Activated CD4-positive, alpha-beta memory T cell treated with anti-CD3 and anti-CD28 coated beads, Interleukin-2, amount 10 ng/mL, durations not matched to agents 7 days and 5 days (primary cell): ENCODE measurements around the gene HBG2. TPM values are rescaled to one million over a fixed set of nuclear protein-coding genes. Genes with fewer than 3 reads are reported as not detected.
"Not testable (repeated sequence)": the region's sequence is repeated elsewhere in the genome, so short reads cannot be mapped to it uniquely, and the experiment has no call there.

Source experiments
- CTCF ChIA-PET: fragments of 350-600 bp; sonication (Branson Sonifier 250); formaldehyde crosslinking; loops from one replicate; lab custom pipeline; 2021; ENCODE audit warnings: antibody characterized with exemption, inconsistent platforms; lab: Charles Lee
- POLR2A ChIA-PET: fragments of 350-600 bp; sonication (Branson Sonifier 250); formaldehyde crosslinking; loops from one replicate; lab custom pipeline; 2021; ENCODE audit warnings: antibody characterized with exemption; lab: Charles Lee
- DNase-seq: peaks from one replicate; pipeline ENCODE4 v3.0.0-alpha.2; 2020
- H3K27ac Mint-ChIP-seq: one replicate; pipeline ENCODE4 v1.8.0; 2021; ENCODE audit warnings: mild to moderate bottlenecking, mixed read lengths
- H3K27me3 Mint-ChIP-seq: one replicate; pipeline ENCODE4 v1.8.0; 2021; ENCODE audit warnings: mixed read lengths
- H3K36me3 Mint-ChIP-seq: one replicate; pipeline ENCODE4 v1.8.0; 2021; ENCODE audit warnings: low read depth, mixed read lengths
- H3K4me1 Mint-ChIP-seq: one replicate; pipeline ENCODE4 v1.8.0; 2021; ENCODE audit warnings: mixed read lengths
- H3K4me3 Mint-ChIP-seq: one replicate; pipeline ENCODE4 v1.8.0; 2021; ENCODE audit warnings: mild to moderate bottlenecking, mixed read lengths
- H3K9me3 Mint-ChIP-seq: one replicate; pipeline ENCODE4 v1.8.0; 2021; ENCODE audit warnings: mixed read lengths
- total RNA-seq, 2 experiments: library from RNA; stranded (reverse); gene quantifications; one replicate each; pipeline ENCODE4 v1.2.3, GENCODE V29; 2021

The HBG2 gene
- total RNA-seq: not detected

DNA sequence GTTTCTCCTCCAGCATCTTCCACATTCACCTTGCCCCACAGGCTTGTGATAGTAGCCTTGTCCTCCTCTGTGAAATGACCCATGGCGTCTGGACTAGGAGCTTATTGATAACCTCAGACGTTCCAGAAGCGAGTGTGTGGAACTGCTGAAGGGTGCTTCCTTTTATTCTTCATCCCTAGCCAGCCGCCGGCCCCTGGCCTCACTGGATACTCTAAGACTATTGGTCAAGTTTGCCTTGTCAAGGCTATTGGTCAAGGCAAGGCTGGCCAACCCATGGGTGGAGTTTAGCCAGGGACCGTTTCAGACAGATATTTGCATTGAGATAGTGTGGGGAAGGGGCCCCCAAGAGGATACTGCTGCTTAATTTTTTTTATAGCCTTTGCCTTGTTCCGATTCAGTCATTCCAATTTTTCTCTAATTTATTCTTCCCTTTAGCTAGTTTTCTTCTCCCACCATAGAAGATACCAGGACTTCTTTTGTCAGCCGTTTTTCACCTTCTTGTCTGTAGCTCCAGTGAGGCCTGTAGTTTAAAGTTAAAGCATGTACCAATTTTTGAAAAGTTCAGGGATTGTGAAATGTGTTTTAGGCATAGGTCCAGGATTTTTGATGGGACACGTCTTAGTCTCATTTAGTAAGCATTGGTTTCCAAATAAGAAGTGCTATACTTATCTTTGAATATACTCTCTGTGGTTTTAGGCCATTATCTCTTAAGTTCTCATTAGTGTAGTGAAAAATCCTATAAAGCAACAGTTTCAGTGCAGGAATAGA lies at the start of gene HBG2:
HBG2 (minus strand) TSS at position 136 of the 768 bp plus-strand sequence; CDS start at position 83, 53 bp downstream.
- H3K36me3 Mint-ChIP-seq, H3K27ac Mint-ChIP-seq, H3K9me3 Mint-ChIP-seq, H3K4me1 Mint-ChIP-seq, H3K4me3 Mint-ChIP-seq, DNase-seq, POLR2A ChIA-PET, CTCF ChIA-PET, H3K27me3 Mint-ChIP-seq: not testable (repeated sequence)

DNA sequence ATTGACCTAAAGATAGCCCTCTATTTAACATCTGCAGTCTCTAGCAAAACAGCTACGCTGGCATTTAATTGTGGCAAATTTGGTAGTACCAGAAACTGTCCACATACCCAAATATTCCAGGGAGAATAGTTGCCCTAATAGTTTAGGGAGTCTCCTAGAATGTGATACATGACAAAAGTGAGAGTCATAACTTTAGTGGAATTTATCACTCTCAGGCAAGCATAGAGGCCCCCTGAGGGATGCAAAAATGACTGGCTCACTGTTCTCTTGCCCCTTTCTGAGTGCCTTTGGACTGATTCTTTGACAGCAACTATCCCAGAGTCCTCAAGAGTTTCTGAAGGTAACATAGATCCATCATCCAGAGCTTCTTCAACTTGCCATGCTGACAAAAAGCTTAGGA lies 49.5 kb upstream of the HBG2 start:
- H3K4me1 Mint-ChIP-seq: no peaks in the 10 kb centered on the region
- no peak overlapping the region for H3K27ac Mint-ChIP-seq
- POLR2A ChIA-PET: no interaction called here
- no peaks in the 10 kb centered on the region for H3K9me3 Mint-ChIP-seq
- DNase-seq: no peak
- H3K4me3 Mint-ChIP-seq: no peak overlapping the region
- no peaks in the 10 kb centered on the region for H3K36me3 Mint-ChIP-seq
- H3K27me3 Mint-ChIP-seq: no peaks in the 10 kb centered on the region
- CTCF ChIA-PET: no interaction called here

DNA sequence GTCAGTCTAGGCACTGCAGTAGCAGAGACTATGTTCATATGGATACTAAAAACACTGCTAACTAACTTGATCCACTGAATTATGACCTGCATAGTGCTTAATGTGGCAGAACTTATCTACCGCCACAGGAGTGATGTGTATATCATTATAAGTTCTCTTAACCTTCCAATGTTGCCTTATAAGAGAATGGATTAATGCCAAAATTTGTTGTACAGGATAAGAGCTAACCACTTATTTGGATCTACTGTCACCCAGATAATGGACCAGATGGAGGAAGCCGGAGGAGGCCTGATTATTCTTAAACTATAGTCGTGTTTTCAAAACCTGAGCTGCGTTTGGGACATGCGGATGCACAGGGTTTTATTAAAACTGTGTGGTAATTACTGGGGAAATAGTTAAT lies 49.0 kb upstream of the HBG2 start:
- CTCF ChIA-PET: no interaction called here
- Mint-ChIP-seq H3K9me3 (no peaks in the 10 kb centered on the region), H3K36me3 (no peaks in the 10 kb centered on the region), H3K4me1 (no peaks in the 10 kb centered on the region), H3K27ac (no peak overlapping the region), H3K4me3 (no peak overlapping the region), H3K27me3 (no peaks in the 10 kb centered on the region)
- POLR2A ChIA-PET: no interaction called here
- DNase-seq: no peak

DNA sequence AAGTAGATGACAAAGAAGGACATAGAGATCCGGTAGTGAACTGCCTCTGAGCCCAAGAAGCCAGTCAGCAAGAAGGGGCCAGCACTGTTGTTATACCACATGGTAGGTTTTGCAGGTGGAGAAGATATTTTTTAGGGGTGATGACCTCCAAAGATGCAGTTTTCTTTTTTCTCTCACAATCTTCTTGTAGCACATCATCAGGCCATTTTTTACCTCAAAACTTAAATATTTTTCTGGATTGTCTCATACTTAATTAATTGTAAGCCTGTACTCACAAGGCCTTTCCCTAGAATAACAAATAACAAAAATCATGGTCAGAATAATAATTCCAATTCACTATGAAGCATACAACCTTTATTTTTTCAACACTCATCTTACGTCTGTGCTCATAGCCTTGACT lies 47.3 kb upstream of the HBG2 start, which contains the start of gene OR51B4:
OR51B4 (minus strand) TSS at position 101 of the 400 bp plus-strand sequence; CDS start at position 101, 0 bp downstream.
- peaks cover 3% of the 10 kb centered on the region for H3K27me3 Mint-ChIP-seq
- no peak within 1 kb of the TSS for H3K27ac Mint-ChIP-seq
- no peaks in the 10 kb centered on the region for H3K4me1 Mint-ChIP-seq
- ChIA-PET POLR2A (no interaction called here), CTCF (no interaction called here)
- H3K36me3 Mint-ChIP-seq: no peaks in the 10 kb centered on the region
- DNase-seq: no peak
- H3K9me3 Mint-ChIP-seq: no peaks in the 10 kb centered on the region
- no peak within 1 kb of the TSS for H3K4me3 Mint-ChIP-seq

DNA sequence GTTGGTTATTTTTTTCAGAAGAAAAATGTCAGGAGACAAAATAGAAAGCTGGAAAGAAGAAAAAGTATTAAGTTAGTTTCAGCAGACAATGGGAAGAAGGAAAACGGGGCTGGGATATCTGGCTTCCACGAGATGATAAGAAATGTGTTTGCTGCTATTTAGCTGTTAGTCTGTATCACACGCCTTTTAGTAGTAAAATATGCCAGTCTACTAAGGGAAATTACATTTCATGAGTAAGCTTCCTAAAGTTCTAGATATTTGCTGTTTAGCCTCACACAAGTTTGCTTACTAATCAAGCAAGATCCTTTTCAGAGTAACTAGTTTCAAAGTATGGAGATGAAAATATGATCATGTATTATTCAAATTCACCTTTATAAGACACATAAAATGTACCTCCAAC lies 45.7 kb upstream of the HBG2 start:
- Mint-ChIP-seq H3K27me3 (peaks cover 4% of the 10 kb centered on the region), H3K36me3 (no peaks in the 10 kb centered on the region), H3K27ac (no peak overlapping the region), H3K4me3 (no peak overlapping the region), H3K4me1 (no peaks in the 10 kb centered on the region), H3K9me3 (no peaks in the 10 kb centered on the region)
- ChIA-PET POLR2A (no interaction called here), CTCF (no interaction called here)
- DNase-seq: no peak

DNA sequence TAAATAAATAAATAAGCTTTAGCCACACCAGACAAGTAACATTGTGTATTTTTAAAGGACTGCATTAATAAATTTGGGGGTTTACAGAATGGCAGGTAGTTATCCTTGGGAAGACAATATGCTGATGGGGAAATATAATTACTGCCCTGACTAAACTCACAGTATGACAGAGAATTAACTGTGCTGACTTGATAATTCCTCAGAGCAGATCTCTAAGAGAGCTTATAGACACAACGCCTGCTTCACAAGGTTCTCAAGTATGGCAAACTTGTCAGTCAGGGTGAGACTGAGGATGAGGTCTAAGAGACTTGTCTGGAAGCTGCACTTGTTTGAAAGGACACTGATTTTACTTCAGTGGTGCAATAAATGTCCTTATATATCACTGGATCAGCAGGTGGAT lies 43.9 kb upstream of the HBG2 start:
- no peaks in the 10 kb centered on the region for H3K9me3 Mint-ChIP-seq
- ChIA-PET POLR2A (no interaction called here), CTCF (interaction anchor here (1.2 kb wide), 1 partner anchor 17 kb away, joined by 3 read pairs; no protein-coding TSS in a partner anchor)
- H3K4me3 Mint-ChIP-seq: no peak overlapping the region
- no peaks in the 10 kb centered on the region for H3K4me1 Mint-ChIP-seq
- H3K27me3 Mint-ChIP-seq: peaks cover 4% of the 10 kb centered on the region
- DNase-seq: no peak
- H3K27ac Mint-ChIP-seq: no peak overlapping the region
- no peaks in the 10 kb centered on the region for H3K36me3 Mint-ChIP-seq

DNA sequence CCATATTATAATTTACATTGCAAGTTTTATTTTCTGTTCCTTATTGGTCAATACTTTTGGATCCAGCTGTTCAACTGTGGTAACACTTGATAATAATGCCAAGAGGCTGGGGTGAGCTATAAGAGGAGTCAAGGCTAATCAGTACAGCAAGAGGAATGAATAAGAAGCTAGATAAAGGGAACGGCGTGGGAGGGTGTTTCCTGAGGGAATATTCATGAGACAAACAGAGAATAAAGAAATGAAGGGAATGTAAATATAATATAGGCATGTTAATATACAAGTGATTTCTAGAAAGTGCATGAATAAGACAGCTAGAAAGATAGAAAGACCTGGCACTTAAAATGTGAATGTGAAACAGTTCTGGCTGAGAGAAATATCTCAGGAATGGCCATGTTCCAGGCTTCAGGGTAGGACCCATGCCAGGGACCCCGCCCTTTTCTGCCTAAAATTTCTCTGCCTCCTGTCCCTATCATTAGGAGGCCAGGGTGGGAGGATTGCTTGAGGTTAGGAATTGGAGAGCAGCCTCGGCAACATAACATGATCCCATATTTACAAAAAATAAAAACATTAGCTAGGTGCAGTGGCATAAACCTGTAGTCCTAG lies 43.2 kb upstream of the HBG2 start:
- Mint-ChIP-seq H3K36me3 (no peaks in the 10 kb centered on the region), H3K27me3 (peaks cover 4% of the 10 kb centered on the region), H3K4me3 (no peak overlapping the region), H3K27ac (no peak overlapping the region), H3K9me3 (no peaks in the 10 kb centered on the region), H3K4me1 (no peaks in the 10 kb centered on the region)
- ChIA-PET POLR2A (no interaction called here), CTCF (interaction anchor here (0.5 kb wide), 1 partner anchor 93 kb away, joined by 3 read pairs; no protein-coding TSS in a partner anchor)
- DNase-seq: no peak

DNA sequence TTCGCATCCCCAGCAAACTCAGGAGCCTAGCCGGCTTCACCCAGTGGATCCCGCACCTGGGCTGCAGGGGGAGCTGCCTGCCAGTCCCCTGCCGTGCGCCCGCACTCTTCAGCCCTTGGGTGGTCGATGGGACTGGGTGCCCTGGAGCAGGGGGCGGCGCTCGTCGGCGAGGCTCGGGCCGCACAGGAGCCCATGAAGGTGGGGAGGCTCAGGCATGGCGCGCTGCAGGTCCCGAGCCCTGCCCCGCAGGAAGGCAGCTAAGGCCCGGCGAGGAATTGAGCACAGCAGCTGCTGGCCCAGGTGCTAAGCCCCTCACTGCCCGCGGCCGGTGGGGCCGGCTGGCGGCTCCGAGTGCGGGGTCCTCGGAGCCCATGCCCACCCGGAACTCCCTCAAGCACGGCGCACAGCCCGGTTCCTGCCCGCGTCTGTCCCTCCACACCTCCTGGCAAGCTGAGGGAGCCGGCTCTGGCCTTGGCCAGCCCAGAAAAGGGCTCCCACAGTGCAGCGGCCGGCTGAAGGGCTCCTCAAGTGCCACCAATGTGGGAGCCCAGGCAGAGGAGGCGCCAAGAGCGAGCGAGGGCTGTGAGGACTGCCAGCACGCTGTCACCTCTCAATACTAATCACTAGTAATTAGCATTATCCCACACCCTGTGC lies 39.9 kb upstream of the HBG2 start:
- H3K27ac Mint-ChIP-seq, CTCF ChIA-PET, H3K36me3 Mint-ChIP-seq, DNase-seq, H3K27me3 Mint-ChIP-seq, POLR2A ChIA-PET, H3K4me3 Mint-ChIP-seq, H3K4me1 Mint-ChIP-seq, H3K9me3 Mint-ChIP-seq: not testable (repeated sequence)

DNA sequence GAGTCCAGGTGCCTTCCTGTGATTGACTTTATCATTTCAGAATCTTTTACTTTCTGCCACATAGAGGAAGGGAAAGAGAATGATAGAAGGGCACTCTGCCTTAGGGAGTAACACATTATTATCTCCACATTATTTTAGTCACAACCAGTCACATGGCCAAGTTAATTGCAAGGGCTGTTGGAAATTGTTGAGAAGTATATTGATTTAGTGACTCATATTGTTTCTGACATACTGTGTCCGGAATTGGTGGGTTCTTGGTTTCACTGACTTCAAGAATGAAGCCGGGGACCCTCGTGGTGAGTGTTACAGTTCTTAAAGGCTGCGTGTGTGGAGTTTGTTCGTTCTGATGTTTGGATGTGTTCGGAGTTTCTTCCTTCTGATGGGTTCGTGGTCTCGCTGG lies 38.4 kb upstream of the HBG2 start:
- no peaks in the 10 kb centered on the region for H3K36me3 Mint-ChIP-seq
- no peak overlapping the region for H3K27ac Mint-ChIP-seq
- no peaks in the 10 kb centered on the region for H3K9me3 Mint-ChIP-seq
- POLR2A ChIA-PET: no interaction called here
- no peak overlapping the region for H3K4me3 Mint-ChIP-seq
- no peak for DNase-seq
- CTCF ChIA-PET: no interaction called here
- peaks cover 4% of the 10 kb centered on the region for H3K27me3 Mint-ChIP-seq
- H3K4me1 Mint-ChIP-seq: no peaks in the 10 kb centered on the region

DNA sequence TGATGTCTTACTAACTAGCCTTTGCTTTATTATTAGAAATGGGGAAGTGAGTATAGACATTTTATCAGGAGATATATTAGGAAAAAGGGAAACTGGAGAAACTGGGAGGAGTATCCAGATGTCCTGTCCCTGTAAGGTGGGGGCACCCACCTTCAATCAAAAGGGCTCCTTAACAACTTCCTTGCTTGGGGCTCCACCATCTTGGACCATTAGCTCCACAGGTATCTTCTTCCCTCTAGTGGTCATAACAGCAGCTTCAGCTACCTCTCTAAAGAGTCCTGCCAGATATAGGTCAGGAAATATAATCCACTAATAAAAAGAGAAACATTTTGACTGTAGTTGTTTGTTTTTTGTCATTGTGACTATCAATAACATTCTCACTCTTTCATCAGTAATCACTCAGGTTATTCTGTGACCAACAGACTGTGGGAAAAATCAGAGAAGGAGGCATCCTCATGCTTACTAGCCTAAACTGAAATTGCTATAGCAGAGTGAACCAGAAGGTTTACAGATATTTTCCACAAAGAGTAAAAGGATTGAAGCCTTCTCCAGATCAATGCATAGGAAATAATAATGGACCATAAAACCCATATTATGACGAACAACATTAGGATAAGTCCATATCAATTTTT lies 36.7 kb upstream of the HBG2 start:
- Mint-ChIP-seq H3K27ac (no peak overlapping the region), H3K27me3 (no peaks in the 10 kb centered on the region), H3K9me3 (no peaks in the 10 kb centered on the region), H3K4me1 (no peaks in the 10 kb centered on the region), H3K36me3 (no peaks in the 10 kb centered on the region), H3K4me3 (no peak overlapping the region)
- POLR2A ChIA-PET: no interaction called here
- DNase-seq: no peak
- CTCF ChIA-PET: interaction anchor here (1.0 to 2.0 kb wide), 3 partner anchors 10 to 655 kb away, joined by 3 to 8 read pairs (median 3); no protein-coding TSS in a partner anchor

DNA sequence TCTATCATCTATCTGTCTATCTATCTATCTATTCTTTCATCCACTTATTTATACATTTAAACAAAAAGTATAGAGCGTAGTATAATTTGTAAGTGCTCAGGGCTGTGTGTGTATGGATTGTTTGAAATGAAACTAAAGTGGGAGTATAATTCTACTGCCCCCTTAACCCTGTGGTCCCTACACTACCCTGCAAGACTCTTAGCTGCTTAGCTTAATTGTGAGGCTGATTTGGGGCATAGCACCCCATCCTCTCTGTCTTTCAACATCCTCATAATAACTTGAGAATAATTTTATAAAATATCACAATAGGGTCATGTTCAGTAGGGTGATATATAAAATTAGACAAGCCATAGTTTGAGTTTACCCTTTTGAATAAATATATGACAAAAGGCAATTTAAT lies 35.5 kb upstream of the HBG2 start:
- H3K4me1 Mint-ChIP-seq: no peaks in the 10 kb centered on the region
- DNase-seq: no peak
- no peak overlapping the region for H3K4me3 Mint-ChIP-seq
- ChIA-PET CTCF (interaction anchor here (2.0 kb wide), 1 partner anchor 9 kb away, joined by 8 read pairs; no protein-coding TSS in a partner anchor), POLR2A (no interaction called here)
- no peaks in the 10 kb centered on the region for H3K27me3 Mint-ChIP-seq
- no peaks in the 10 kb centered on the region for H3K9me3 Mint-ChIP-seq
- H3K36me3 Mint-ChIP-seq: no peaks in the 10 kb centered on the region
- no peak overlapping the region for H3K27ac Mint-ChIP-seq

DNA sequence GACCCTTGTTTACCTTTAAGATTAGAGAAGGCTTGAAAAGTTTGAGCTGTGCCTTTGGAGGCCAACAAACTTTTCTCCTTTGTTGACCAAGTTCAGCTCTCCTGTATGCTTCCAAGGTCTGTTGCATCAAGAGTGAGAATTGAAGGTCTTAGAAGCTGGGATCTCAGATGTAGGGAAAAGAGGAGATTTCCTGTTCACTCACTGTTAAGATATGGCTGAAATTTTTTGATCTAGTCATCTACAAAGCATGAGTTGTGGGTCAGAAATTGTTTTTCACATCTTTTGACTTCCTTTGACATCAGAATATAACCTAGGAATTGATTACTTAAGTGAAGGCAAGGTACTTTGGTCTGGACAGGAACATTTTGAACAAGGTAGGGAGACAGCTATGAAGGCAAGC lies 35.1 kb upstream of the HBG2 start:
- POLR2A ChIA-PET: no interaction called here
- no peak for DNase-seq
- no peaks in the 10 kb centered on the region for H3K9me3 Mint-ChIP-seq
- no peak overlapping the region for H3K4me3 Mint-ChIP-seq
- no peaks in the 10 kb centered on the region for H3K4me1 Mint-ChIP-seq
- no peaks in the 10 kb centered on the region for H3K36me3 Mint-ChIP-seq
- H3K27ac Mint-ChIP-seq: no peak overlapping the region
- CTCF ChIA-PET: interaction anchor here (2.0 kb wide), 1 partner anchor 9 kb away, joined by 8 read pairs; no protein-coding TSS in a partner anchor
- H3K27me3 Mint-ChIP-seq: no peaks in the 10 kb centered on the region
